ENCODE data around the gene ADAMTS8. TPM values are rescaled to one million over a fixed set of nuclear protein-coding genes. Genes with fewer than 3 reads are reported as not detected.

The ADAMTS8 gene
- total RNA-seq, 6 experiments from 2014 or later: 0.11 TPM; not detected in 5

GRCh38 chr11:130455483-130456127, 27.2 kb upstream of the ADAMTS8 start:
- DNase-seq (no peak), ATAC-seq (no peak)
- 71% methylated on average over 4 of the region's 15 CpGs for WGBS (ENCODE audit: insufficient coverage, low coverage, low lambda C conversion rate, missing lambda C conversion rate)
- no peaks in the 10 kb centered on the region for H3K4me1 ChIP-seq
- no peaks in the 10 kb centered on the region for H3K9me3 ChIP-seq
- H3K36me3 ChIP-seq: no peaks in the 10 kb centered on the region
- intact Hi-C loops (cut with DNase I): no loop called here
- H3K4me3 ChIP-seq: no peak overlapping the region
- H3K27me3 ChIP-seq: no peaks in the 10 kb centered on the region
- no peak for TF ChIP-seq POLR2A (IDR thresholded peaks at IDR 0.05)
- TF ChIP-seq, protein P1, sequence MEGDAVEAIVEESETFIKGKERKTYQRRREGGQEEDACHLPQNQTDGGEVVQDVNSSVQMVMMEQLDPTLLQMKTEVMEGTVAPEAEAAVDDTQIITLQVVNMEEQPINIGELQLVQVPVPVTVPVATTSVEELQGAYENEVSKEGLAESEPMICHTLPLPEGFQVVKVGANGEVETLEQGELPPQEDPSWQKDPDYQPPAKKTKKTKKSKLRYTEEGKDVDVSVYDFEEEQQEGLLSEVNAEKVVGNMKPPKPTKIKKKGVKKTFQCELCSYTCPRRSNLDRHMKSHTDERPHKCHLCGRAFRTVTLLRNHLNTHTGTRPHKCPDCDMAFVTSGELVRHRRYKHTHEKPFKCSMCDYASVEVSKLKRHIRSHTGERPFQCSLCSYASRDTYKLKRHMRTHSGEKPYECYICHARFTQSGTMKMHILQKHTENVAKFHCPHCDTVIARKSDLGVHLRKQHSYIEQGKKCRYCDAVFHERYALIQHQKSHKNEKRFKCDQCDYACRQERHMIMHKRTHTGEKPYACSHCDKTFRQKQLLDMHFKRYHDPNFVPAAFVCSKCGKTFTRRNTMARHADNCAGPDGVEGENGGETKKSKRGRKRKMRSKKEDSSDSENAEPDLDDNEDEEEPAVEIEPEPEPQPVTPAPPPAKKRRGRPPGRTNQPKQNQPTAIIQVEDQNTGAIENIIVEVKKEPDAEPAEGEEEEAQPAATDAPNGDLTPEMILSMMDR (IDR thresholded peaks at IDR 0.05): no peak
- no peak overlapping the region for H3K27ac ChIP-seq

GRCh38 chr11:130454491-130455252, 26.3 kb upstream of the ADAMTS8 start:
- DNase-seq (no peak), ATAC-seq (no peak)
- WGBS (ENCODE audit: insufficient coverage, low coverage, low lambda C conversion rate, missing lambda C conversion rate): 42% methylated on average over 12 of the region's 12 CpGs

GRCh38 chr11:130452940-130453339, 24.5 kb upstream of the ADAMTS8 start:
- H3K36me3 ChIP-seq: no peaks in the 10 kb centered on the region
- intact Hi-C loops (cut with DNase I): no loop called here
- no peak for DNase-seq

More at GRCh38 chr11:130454491-130455252, 26.3 kb upstream of the ADAMTS8 start:
- Histone ChIP-seq H3K27me3 (no peaks in the 10 kb centered on the region), H3K36me3 (no peaks in the 10 kb centered on the region), H3K4me1 (peaks cover 0 to 1% (median 0%) of the 10 kb centered on the region in 4 donors), H3K27ac (no peak overlapping the region), H3K9me3 (no peaks in the 10 kb centered on the region), H3K4me3 (no peak overlapping the region)
- intact Hi-C loops (cut with DNase I): no loop called here
- TF ChIP-seq, protein P1 (IDR thresholded peaks at IDR 0.05): no peak
- TF ChIP-seq POLR2A (IDR thresholded peaks at IDR 0.05): no peak

GRCh38 chr11:130452176-130452575, 23.8 kb upstream of the ADAMTS8 start:
- Histone ChIP-seq H3K4me3 (no peak overlapping the region), H3K27me3 (peaks cover 0 to 6% of the 10 kb centered on the region in 2 donors), H3K9me3 (no peaks in the 10 kb centered on the region), H3K4me1 (peaks cover 0 to 16% (median 0%) of the 10 kb centered on the region in 4 donors), H3K36me3 (no peaks in the 10 kb centered on the region), H3K27ac (no peak overlapping the region)
- no peak for ATAC-seq
- DNase-seq: no peak
- no peak for TF ChIP-seq POLR2A (IDR thresholded peaks at IDR 0.05)
- TF ChIP-seq, protein P1 (IDR thresholded peaks at IDR 0.05): no peak
- WGBS (ENCODE audit: insufficient coverage, low coverage, low lambda C conversion rate, missing lambda C conversion rate): 70% methylated on average over 7 of the region's 9 CpGs
- intact Hi-C loops (cut with DNase I): no loop called here

More at GRCh38 chr11:130452940-130453339, 24.5 kb upstream of the ADAMTS8 start:
- no peak for ATAC-seq
- H3K27me3 ChIP-seq: peaks cover 0 to 6% of the 10 kb centered on the region in 2 donors
- H3K27ac ChIP-seq: no peak overlapping the region
- H3K4me3 ChIP-seq: no peak overlapping the region
- H3K9me3 ChIP-seq: no peaks in the 10 kb centered on the region
- peaks cover 0 to 16% (median 0%) of the 10 kb centered on the region in 4 donors for H3K4me1 ChIP-seq
- TF ChIP-seq, protein P1 (IDR thresholded peaks at IDR 0.05): no peak
- TF ChIP-seq POLR2A (IDR thresholded peaks at IDR 0.05): no peak
- WGBS (ENCODE audit: insufficient coverage, low coverage, low lambda C conversion rate, missing lambda C conversion rate): 34% methylated on average over 4 of the region's 6 CpGs

Measured in right lobe of liver (tissue), 6 donors.